Endodermal cell (in vitro differentiated cells): ENCODE data around the gene PDE4D. TPM values are rescaled to one million over a fixed set of nuclear protein-coding genes. Genes with fewer than 3 reads are reported as not detected.

Experiments used
- DNase-seq: peaks from one replicate; pipeline ENCODE4 v3.0.0-alpha.2; 2017
- H3K27ac ChIP-seq: 2 replicates; pipeline ENCODE4 v1.5.1; 2013; ENCODE audit warnings: mild to moderate bottlenecking, low read depth, low read length, moderate library complexity
- H3K27me3 ChIP-seq: 2 replicates; pipeline ENCODE4 v1.6.1; 2013; ENCODE audit warnings: mild to moderate bottlenecking, low read length, moderate library complexity; ENCODE audit not compliant: insufficient read depth, control insufficient read depth, poor library complexity, severe bottlenecking
- H3K36me3 ChIP-seq: 2 replicates; pipeline ENCODE4 v1.7.0; 2013; ENCODE audit warnings: mild to moderate bottlenecking, low read length, moderate library complexity; ENCODE audit not compliant: control insufficient read depth, insufficient read depth
- H3K4me1 ChIP-seq: one replicate; pipeline ENCODE4 v1.7.0; 2013; ENCODE audit warnings: low read length; ENCODE audit not compliant: control insufficient read depth, insufficient read depth
- H3K4me3 ChIP-seq: 2 replicates; pipeline ENCODE4 v1.5.1; 2013; ENCODE audit warnings: mild to moderate bottlenecking, low read length, moderate library complexity
- H3K9ac ChIP-seq: 2 replicates; pipeline ENCODE4 v1.6.1; 2013; ENCODE audit warnings: mild to moderate bottlenecking, low read length, moderate library complexity; ENCODE audit not compliant: poor library complexity, severe bottlenecking; ENCODE audit errors: extremely low read depth
- H3K9me3 ChIP-seq: 2 replicates; pipeline ENCODE4 v1.6.1; 2013; ENCODE audit warnings: mild to moderate bottlenecking, low read length, moderate library complexity; ENCODE audit not compliant: control insufficient read depth
- H3K27ac Mint-ChIP-seq: 2 replicates; pipeline ENCODE4 v1.8.0; 2020; ENCODE audit warnings: mixed read lengths
- H3K27me3 Mint-ChIP-seq: 2 replicates; pipeline ENCODE4 v1.8.0; 2021; ENCODE audit warnings: mild to moderate bottlenecking, mixed read lengths; ENCODE audit not compliant: insufficient read depth
- H3K36me3 Mint-ChIP-seq: 2 replicates; pipeline ENCODE4 v1.8.0; 2020; ENCODE audit warnings: low read depth, mixed read lengths
- H3K4me1 Mint-ChIP-seq: 2 replicates; pipeline ENCODE4 v1.8.0; 2020; ENCODE audit warnings: mixed read lengths
- H3K4me3 Mint-ChIP-seq: 2 replicates; pipeline ENCODE4 v1.8.0; 2020; ENCODE audit warnings: mild to moderate bottlenecking, moderate library complexity, mixed read lengths
- H3K9me3 Mint-ChIP-seq: 2 replicates; pipeline ENCODE4 v1.8.0; 2020; ENCODE audit warnings: mild to moderate bottlenecking, mixed read lengths
- CTCF ChIP-seq: fragments of 200-600 bp; sonication (generic); conservative IDR thresholded peaks from 2 replicates; pipeline ENCODE4 v1.5.0; 2021; ENCODE audit warnings: antibody characterized with exemption, mild to moderate bottlenecking
- WGBS, 2 experiments: methylation state at CpG; one replicate each; pipeline versions ENCODE4 v1.1.5 to v1.1.7; 2013; ENCODE audit warnings: missing lambda C conversion rate in 2 of 2, mixed read lengths in 1 of 2; ENCODE audit not compliant: insufficient coverage in 1 of 2, insufficient read length in 1 of 2; 5-methylcytosine and 5-hydroxymethylcytosine counted together
- total RNA-seq, 2 donors: library from RNA; stranded (reverse); fragmentation: NEBNext Ultra II Directional in 1 of 2; extraction: Animal tissue kit (Norgen Biotek cat#: 25700) in 1 of 2; gene quantifications; 2 replicates in 1 of 2; 3 replicates in 1 of 2; pipeline ENCODE4 v1.2.1, GENCODE V29; 2021

PDE4D gene
- total RNA-seq, 2 donors from 2014 or later, result 9.2 to 11.4 TPM

GRCh38 chr5:59654691-59655090 lies 238.8 kb downstream of the PDE4D start:
- H3K9me3 Mint-ChIP-seq, result no peaks in the 10 kb centered on the region
- no peak overlapping the region for H3K4me3 Mint-ChIP-seq
- H3K27me3 Mint-ChIP-seq, result no peaks in the 10 kb centered on the region
- no peaks in the 10 kb centered on the region for H3K36me3 Mint-ChIP-seq
- H3K27ac Mint-ChIP-seq, result no peak overlapping the region
- Histone ChIP-seq H3K9ac (no peak overlapping the region), H3K4me3 (no peak overlapping the region), H3K9me3 (no peaks in the 10 kb centered on the region), H3K4me1 (peaks cover 8% of the 10 kb centered on the region), H3K36me3 (no peaks in the 10 kb centered on the region), H3K27ac (no peak overlapping the region), H3K27me3 (no peaks in the 10 kb centered on the region)
- DNase-seq, result no peak
- peaks cover 25% of the 10 kb centered on the region for H3K4me1 Mint-ChIP-seq
- no peak for TF ChIP-seq CTCF
- WGBS, 2 experiments, result 93% methylated on average over 1 of the region's 1 CpG; no CpG with 5 or more reads in 1 of the 2 experiments

GRCh38 chr5:59652449-59652848 lies 241.1 kb downstream of the PDE4D start:
- Mint-ChIP-seq H3K9me3 (no peaks in the 10 kb centered on the region), H3K27ac (no peak overlapping the region), H3K27me3 (no peaks in the 10 kb centered on the region), H3K4me1 (peaks cover 28% of the 10 kb centered on the region), H3K36me3 (no peaks in the 10 kb centered on the region), H3K4me3 (no peak overlapping the region)
- no peak for TF ChIP-seq CTCF
- no peak overlapping the region for H3K9ac ChIP-seq
- no peak overlapping the region for H3K4me3 ChIP-seq
- H3K36me3 ChIP-seq, result no peaks in the 10 kb centered on the region
- no peaks in the 10 kb centered on the region for H3K27me3 ChIP-seq
- no peak overlapping the region for H3K27ac ChIP-seq
- DNase-seq, result no peak
- WGBS, 2 experiments, result 100% methylated on average over 1 of the region's 2 CpGs
- H3K9me3 ChIP-seq, result no peaks in the 10 kb centered on the region
- H3K4me1 ChIP-seq, result peaks cover 10% of the 10 kb centered on the region

- Mint-ChIP-seq H3K4me1 (peaks cover 21% of the 10 kb centered on the region), H3K27ac (peak overlapping the region; percentile 65), H3K9me3 (no peaks in the 10 kb centered on the region), H3K4me3 (no peak overlapping the region), H3K27me3 (no peaks in the 10 kb centered on the region), H3K36me3 (no peaks in the 10 kb centered on the region)
- 37 to 57% methylated on average over 4 to 8 of the region's 8 CpGs for WGBS, 2 experiments
- Histone ChIP-seq H3K4me3 (no peak overlapping the region), H3K27ac (peak overlapping the region; percentile 4), H3K27me3 (no peaks in the 10 kb centered on the region), H3K36me3 (no peaks in the 10 kb centered on the region), H3K9ac (peak overlapping the region; percentile 23), H3K9me3 (no peaks in the 10 kb centered on the region), H3K4me1 (peaks cover 10% of the 10 kb centered on the region)
- DNase-seq, result peak; percentile 63
- TF ChIP-seq CTCF, result no peak
Measured at GRCh38 chr5:59648949-59649921, 244.3 kb downstream of the PDE4D start.
